SU-DHL-6 (cell line): ENCODE measurements around the gene SPRED1.

Experiments
- CTCF ChIP-seq: fragments of 200-600 bp; sonication (generic); IDR thresholded peaks from one replicate; pipeline ENCODE4 v1.5.1; 2017; ENCODE audit warnings: antibody characterized with exemption, mild to moderate bottlenecking, low read length, moderate library complexity; ENCODE audit not compliant: insufficient read depth, poor library complexity, severe bottlenecking
- EZH2phosphoT487 ChIP-seq: fragments of 200-600 bp; sonication (generic), shearing (Covaris generic); conservative IDR thresholded peaks from 2 replicates; pipeline ENCODE4 v1.6.1; 2018; ENCODE audit warnings: mild to moderate bottlenecking, antibody characterized with exemption, low read length, moderate library complexity, mixed read lengths

GRCh38 chr15:38211811-38212210 is 40.8 kb upstream of the SPRED1 start:
- TF ChIP-seq CTCF: no peak
- TF ChIP-seq EZH2phosphoT487: no peak
